Transverse colon (tissue), 4 donors: ENCODE results near the gene CLEC2A. TPM values are rescaled to one million over a fixed set of nuclear protein-coding genes. Genes with fewer than 3 reads are reported as not detected.

Experiments used
- DNase-seq: peaks from one replicate; pipeline ENCODE4 v3.0.0-alpha.2; 2019
- H3K27ac ChIP-seq, 4 donors: fragments of 200-600 bp; sonication (generic); 2 replicates each; pipeline ENCODE4 v1.5.1; 2016 to 2018; ENCODE audit warnings: inconsistent platforms in 4 of 4
- H3K27me3 ChIP-seq: fragments of 200-600 bp; sonication (generic); 2 replicates; pipeline ENCODE4 v1.5.1; 2017; ENCODE audit warnings: inconsistent platforms
- H3K36me3 ChIP-seq, 4 donors: fragments of 200-600 bp; sonication (generic); 2 replicates each; pipeline ENCODE4 v1.5.1; 2017 to 2019; ENCODE audit warnings: inconsistent platforms in 4 of 4
- H3K4me1 ChIP-seq, 4 donors: fragments of 200-600 bp; sonication (generic); 2 replicates each; pipeline ENCODE4 v1.5.1; 2017 to 2020; ENCODE audit warnings: inconsistent platforms in 4 of 4
- H3K4me3 ChIP-seq, 4 donors: fragments of 200-600 bp; sonication (generic); 1 replicate in 1 of 4; 2 replicates in 3 of 4; pipeline versions ENCODE4 v1.5.1 to v1.6.1; 2017 to 2019; ENCODE audit warnings: inconsistent platforms in 4 of 4
- H3K9me3 ChIP-seq, 2 donors: fragments of 200-600 bp; sonication (generic); 2 replicates each; pipeline ENCODE4 v1.5.1; 2017 to 2019; ENCODE audit warnings: inconsistent platforms in 2 of 2
- EP300 ChIP-seq: sonication (generic); formaldehyde crosslinking; IDR thresholded peaks from one replicate; pipeline ENCODE4 v1.6.1; 2017; ENCODE audit warnings: antibody characterized with exemption, low read depth
- POLR2A ChIP-seq: fragments of 450-650 bp; IDR thresholded peaks from one replicate; pipeline ENCODE4 v1.6.1; 2016; ENCODE audit warnings: antibody characterized with exemption, mild to moderate bottlenecking, moderate library complexity
- POLR2AphosphoS5 ChIP-seq, 3 donors: sonication (generic); formaldehyde crosslinking; IDR thresholded peaks; one replicate each; pipeline ENCODE4 v1.6.1; 2016; ENCODE audit warnings: antibody characterized with exemption in 3 of 3
- WGBS, 2 donors: methylation state at CpG; one replicate each; pipeline ENCODE4 v1.1.5; 2018; ENCODE audit warnings: low coverage in 1 of 2; 5-methylcytosine and 5-hydroxymethylcytosine counted together
- in situ Hi-C, 4 donors: fragments of 200-750 bp; cut with MboI; loops; one replicate each; pipeline versions ENCODE4 v1.15.0 to v1.15.1; 2017; ENCODE audit warnings: low sequenced_read_pairs in 3 of 4, low pct_ligation_motif_present in 1 of 4, low pct_unique_long_range_greater_than_20kb in 1 of 4
- intact Hi-C: fragments of 100-400 bp; cut with DNase I; formaldehyde crosslinking; loops from one replicate; pipeline ENCODE4 v1.15.1; 2023; ENCODE audit warnings: low total_unique reads
- total RNA-seq, 4 donors: library from RNA; depleted of rRNA; stranded (reverse); fragments of >200 nt; gene quantifications; one replicate each; pipeline ENCODE4 v1.1.0, GENCODE V29; 2016
- TF ChIP-seq, protein P1 (sequence below), 5 experiments: fragments of 200-600 bp in 3 of 5; fragments of 450-650 bp in 2 of 5; sonication (generic) in 3 of 5; IDR thresholded peaks; 1 replicate in 2 of 5; 2 replicates in 3 of 5; pipeline ENCODE4 v1.5.1; 2016 to 2017; ENCODE audit warnings: antibody characterized with exemption in 5 of 5, inconsistent platforms in 3 of 5, mild to moderate bottlenecking in 2 of 5, moderate library complexity in 1 of 5

CLEC2A gene
- total RNA-seq, 4 donors from 2014 or later = not detected

DNA sequence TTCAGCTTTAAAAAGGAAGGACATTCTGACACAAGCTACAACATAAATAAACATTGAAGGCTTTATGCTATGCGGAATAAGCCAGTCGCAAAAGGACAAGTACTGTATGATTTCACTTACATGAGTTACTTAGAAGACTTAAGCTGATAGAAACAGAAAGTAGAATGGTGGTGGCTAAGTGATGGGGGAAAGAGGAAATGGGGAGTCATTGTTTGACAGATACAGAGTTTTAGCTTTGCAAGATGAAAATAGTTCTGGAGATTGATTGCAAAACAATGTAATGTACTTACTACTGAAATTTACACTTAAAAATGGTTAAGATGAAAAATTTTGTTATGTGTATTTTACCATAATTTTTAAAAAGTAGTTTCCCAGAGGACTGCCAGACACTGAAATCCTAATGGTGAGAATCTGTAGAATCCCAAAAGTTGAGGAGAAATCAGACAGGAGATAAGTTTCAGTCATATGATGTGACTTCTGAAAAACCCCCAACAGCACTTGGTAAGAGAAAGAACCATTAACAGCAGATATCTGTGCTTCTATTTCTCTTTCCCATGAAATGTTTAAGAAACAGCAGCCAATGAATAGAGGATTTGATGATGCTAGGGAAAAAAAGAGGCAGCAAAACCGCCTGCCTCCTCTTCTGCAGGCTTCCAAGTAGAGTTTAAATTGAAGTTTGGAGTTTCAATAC is 16.6 kb upstream of the CLEC2A start:
- intact Hi-C loops = no loop called here
- Histone ChIP-seq H3K4me3 (no peak overlapping the region), H3K4me1 (no peaks in the 10 kb centered on the region), H3K27me3 (no peaks in the 10 kb centered on the region), H3K27ac (no peak overlapping the region), H3K36me3 (no peaks in the 10 kb centered on the region), H3K9me3 (no peaks in the 10 kb centered on the region)
- no peak for DNase-seq
- in situ Hi-C loops = no loop called here
- TF ChIP-seq POLR2A = no peak
- TF ChIP-seq, protein P1, sequence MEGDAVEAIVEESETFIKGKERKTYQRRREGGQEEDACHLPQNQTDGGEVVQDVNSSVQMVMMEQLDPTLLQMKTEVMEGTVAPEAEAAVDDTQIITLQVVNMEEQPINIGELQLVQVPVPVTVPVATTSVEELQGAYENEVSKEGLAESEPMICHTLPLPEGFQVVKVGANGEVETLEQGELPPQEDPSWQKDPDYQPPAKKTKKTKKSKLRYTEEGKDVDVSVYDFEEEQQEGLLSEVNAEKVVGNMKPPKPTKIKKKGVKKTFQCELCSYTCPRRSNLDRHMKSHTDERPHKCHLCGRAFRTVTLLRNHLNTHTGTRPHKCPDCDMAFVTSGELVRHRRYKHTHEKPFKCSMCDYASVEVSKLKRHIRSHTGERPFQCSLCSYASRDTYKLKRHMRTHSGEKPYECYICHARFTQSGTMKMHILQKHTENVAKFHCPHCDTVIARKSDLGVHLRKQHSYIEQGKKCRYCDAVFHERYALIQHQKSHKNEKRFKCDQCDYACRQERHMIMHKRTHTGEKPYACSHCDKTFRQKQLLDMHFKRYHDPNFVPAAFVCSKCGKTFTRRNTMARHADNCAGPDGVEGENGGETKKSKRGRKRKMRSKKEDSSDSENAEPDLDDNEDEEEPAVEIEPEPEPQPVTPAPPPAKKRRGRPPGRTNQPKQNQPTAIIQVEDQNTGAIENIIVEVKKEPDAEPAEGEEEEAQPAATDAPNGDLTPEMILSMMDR (IDR thresholded peaks at IDR 0.05) = no peak
- no peak for TF ChIP-seq EP300
- TF ChIP-seq POLR2AphosphoS5 (IDR thresholded peaks at IDR 0.05) = no peak
- 59 to 71% methylated on average over 3 of the region's 3 CpGs for WGBS, 2 donors

DNA sequence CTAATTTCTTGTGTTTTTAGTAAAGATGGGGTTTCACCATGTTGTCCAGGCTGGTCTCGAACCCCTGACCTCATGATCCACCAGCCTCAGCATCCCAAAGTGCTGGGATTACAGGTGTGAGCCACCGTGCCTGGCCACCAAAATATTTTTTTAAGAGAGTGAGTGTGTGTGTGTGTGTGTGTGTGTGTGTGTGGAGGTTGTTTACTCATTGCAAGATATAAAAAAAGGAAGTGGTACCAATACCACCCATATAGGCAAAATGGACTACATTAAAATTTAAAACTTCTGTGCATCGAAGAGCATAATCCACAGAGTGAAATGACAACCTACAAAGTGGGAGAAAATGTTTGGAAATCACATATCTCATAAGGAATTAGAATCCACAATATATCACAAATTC is 15.5 kb upstream of the CLEC2A start:
- intact Hi-C loops = no loop called here
- 68 to 82% methylated on average over 1 to 3 of the region's 3 CpGs for WGBS, 2 donors

DNA sequence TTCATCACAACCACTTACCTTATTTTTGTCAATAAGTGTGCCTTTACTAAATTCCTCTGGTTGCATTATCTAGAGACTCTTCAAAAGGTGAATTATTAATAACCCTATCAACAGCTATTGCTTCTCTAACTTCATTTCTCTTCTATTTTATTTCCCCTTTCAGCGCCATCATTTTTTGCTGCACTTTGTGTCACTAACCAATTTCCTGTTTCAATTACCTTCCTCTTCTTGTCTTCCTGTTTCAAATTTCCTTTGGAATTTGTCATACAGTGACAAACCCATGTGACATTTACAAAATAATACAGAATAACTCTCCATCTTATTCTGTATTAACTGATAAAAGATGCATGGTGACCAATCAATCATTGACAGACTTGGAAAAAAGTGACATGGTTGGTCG is 12.2 kb upstream of the CLEC2A start:
- WGBS, 2 donors = 63 to 69% methylated on average over 2 of the region's 2 CpGs
- Histone ChIP-seq H3K4me1 (no peaks in the 10 kb centered on the region), H3K27ac (no peak overlapping the region), H3K27me3 (no peaks in the 10 kb centered on the region), H3K4me3 (no peak overlapping the region), H3K36me3 (no peaks in the 10 kb centered on the region), H3K9me3 (no peaks in the 10 kb centered on the region)
- TF ChIP-seq, protein P1 (IDR thresholded peaks at IDR 0.05) = no peak
- TF ChIP-seq EP300 = no peak
- TF ChIP-seq POLR2A = no peak
- TF ChIP-seq POLR2AphosphoS5 (IDR thresholded peaks at IDR 0.05) = no peak
- intact Hi-C loops = no loop called here
- in situ Hi-C loops = no loop called here
- no peak for DNase-seq

More for the DNA sequence above, 15.5 kb upstream of the CLEC2A start:
- in situ Hi-C loops = no loop called here
- Histone ChIP-seq H3K4me3 (no peak overlapping the region), H3K36me3 (no peaks in the 10 kb centered on the region), H3K4me1 (no peaks in the 10 kb centered on the region), H3K9me3 (no peaks in the 10 kb centered on the region), H3K27ac (no peak overlapping the region), H3K27me3 (no peaks in the 10 kb centered on the region)
- DNase-seq = no peak
- TF ChIP-seq POLR2A (no peak), POLR2AphosphoS5 (IDR thresholded peaks at IDR 0.05) (no peak), EP300 (no peak)
- TF ChIP-seq, protein P1 (IDR thresholded peaks at IDR 0.05) = no peak

DNA sequence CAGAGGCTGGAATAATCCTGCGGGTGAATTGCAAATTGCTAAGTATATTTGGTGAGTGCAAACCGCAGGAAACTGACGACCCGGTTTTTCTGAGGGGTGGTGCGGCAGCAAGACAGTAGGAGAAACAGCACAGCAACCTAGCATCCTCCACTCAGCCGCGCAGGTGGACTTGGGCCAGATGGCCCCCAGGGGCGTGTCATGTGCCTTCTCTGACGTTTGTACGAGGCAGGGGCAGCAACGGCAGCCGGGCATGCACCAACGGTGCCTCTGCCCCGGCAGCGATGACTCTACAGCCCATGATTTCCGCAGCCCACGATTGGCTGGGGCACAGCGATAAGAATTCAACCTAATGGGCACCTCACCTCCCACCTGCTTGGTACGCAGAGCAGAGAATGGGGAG is 11.1 kb upstream of the CLEC2A start:
- Histone ChIP-seq H3K27me3 (no peaks in the 10 kb centered on the region), H3K4me1 (no peaks in the 10 kb centered on the region), H3K36me3 (no peaks in the 10 kb centered on the region), H3K4me3 (no peak overlapping the region), H3K9me3 (no peaks in the 10 kb centered on the region), H3K27ac (no peak overlapping the region)
- no peak for DNase-seq
- intact Hi-C loops = no loop called here
- 80% methylated on average over 19 of the region's 19 CpGs; no CpG with 5 or more reads in 1 of the 2 donors for WGBS, 2 donors
- TF ChIP-seq POLR2AphosphoS5 (IDR thresholded peaks at IDR 0.05) (no peak), POLR2A (no peak), EP300 (no peak)
- TF ChIP-seq, protein P1 (IDR thresholded peaks at IDR 0.05) = no peak
- in situ Hi-C loops = no loop called here
